Endometrial microvascular endothelial cells (primary cell): ENCODE measurements around the gene ARFIP2. TPM values are rescaled to one million over a fixed set of nuclear protein-coding genes. Genes with fewer than 3 reads are reported as not detected.

Source experiments
- in situ Hi-C: cut with HindIII; loops from 2 replicates; pipeline ENCODE4 v1.10.0; 2017; ENCODE audit warnings: low sequenced_read_pairs, low pct_unique_long_range_greater_than_20kb; ENCODE audit errors: inconsistent ontology term
- total RNA-seq: library from RNA; depleted of rRNA; stranded (reverse); fragments of >200 nt; gene quantifications from one replicate; pipeline ENCODE4 v1.2.3, GENCODE V29; 2015; ENCODE audit errors: inconsistent ontology term

Gene ARFIP2
- total RNA-seq, 1 donor from 2014 or later: 51.8 TPM

- in situ Hi-C loops: no loop called here
Observed at GRCh38 chr11:6456361-6457073, 24.6 kb downstream of the ARFIP2 start.

GRCh38 chr11:6455070-6455469 is 26.1 kb downstream of the ARFIP2 start:
- in situ Hi-C loops: no loop called here

DNA sequence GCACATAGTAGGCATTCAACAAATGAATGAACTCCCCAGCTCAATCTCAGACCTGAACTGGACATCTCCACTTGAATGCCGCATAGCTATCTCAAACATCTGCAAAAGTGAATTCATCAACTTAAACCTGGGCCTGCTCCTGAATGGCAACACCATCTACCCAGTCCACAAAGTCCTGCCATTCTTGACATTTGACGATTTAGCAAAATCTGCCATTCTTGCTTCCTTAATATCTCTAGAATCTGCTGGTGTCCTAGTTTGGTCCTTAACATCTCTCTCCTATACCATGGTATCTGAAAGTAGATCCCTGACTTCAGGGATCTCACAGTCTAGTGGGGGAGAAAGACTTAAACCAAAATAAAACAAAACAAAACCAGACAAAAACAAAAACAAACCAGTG is 28.0 kb downstream of the ARFIP2 start:
- in situ Hi-C loops: no loop called here

GRCh38 chr11:6452219-6452618 is 28.9 kb downstream of the ARFIP2 start:
- in situ Hi-C loops: no loop called here

DNA sequence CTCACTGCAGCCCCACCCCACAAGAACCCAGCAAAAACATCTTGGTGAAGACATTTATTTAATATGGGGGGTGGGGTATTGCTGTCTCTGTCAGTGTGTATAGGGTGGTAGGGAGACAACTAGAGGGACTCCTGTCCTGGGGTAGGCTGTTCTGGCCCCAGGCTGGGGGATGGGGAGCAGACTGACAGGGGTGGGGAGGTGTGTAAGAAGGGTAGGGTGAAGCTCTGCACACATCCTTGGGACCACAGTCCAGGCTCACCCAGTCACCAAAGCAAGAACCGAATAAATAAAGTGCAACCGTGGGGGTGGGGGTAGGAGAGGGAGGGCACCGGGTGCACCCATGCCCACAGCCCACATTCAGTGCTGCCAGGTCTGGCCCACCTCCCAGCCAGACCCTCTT is 32.6 kb downstream of the ARFIP2 start:
- in situ Hi-C loops: no loop called here

DNA sequence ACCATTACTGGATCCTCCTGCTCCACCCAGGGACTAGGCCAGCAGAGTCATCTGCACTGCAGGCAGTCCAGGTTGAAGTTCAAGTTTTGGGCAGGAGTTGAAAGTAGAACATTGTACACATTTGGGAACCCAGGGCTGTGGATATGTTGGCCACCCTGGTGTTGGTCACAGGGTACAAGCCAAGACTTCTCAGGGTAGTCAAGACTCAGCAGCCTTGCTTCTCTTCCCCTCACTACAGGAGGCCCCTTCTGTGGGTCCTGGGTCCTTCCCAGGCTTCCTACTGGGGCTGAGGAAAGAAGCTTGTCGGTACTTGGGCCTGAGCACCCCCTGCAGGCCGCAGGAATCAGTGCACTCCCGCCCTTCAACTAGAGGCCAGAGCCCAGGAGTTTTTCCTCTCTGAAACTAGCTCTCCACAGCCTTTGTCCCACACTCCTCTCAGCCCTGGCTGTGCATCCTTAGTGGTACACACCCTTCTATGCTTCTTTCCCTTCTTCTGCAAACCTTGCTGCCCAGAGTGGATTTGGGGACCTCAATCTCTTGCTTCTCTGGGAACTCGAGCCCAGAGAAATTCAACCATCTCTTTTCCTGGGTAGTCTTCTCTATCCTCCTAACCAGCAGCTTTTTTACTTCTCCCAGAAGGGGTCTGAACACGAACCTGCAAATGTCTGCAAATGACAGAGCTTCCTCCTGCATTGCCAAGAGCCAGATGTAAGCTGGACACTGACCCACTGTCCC is 37.7 kb downstream of the ARFIP2 start:
- in situ Hi-C loops: loop anchor here (5.0 kb wide), 1 partner anchor 44 kb away; no protein-coding TSS in a partner anchor

- in situ Hi-C loops: loop anchor here (5.0 kb wide), 1 partner anchor 45 kb away; no protein-coding TSS in a partner anchor
Observed at GRCh38 chr11:6442441-6442840, 38.7 kb downstream of the ARFIP2 start.

DNA sequence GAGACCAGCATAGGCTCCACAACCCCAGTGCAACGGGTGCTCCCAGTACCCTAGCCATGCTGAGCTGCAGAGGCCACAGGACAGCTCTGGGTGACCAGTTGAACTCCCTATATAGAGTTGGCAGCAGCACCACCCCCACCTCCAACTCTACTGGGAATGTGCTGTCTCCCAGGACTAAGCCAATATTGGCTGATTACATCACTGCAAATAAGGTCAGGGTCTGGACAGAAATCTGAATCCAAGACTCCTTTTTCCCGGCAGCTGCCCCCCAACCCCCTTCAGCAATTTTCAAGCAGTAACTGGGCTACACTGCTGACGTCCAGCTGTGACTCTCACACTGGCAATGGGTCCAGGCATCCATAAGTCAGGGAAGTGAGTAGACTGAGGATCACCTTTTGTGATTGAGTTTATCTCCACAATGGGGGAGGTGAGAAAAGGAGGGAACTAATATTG is 40.2 kb downstream of the ARFIP2 start, which contains the start of gene HPX:
Gene HPX (minus strand): TSS at position 82 of the 453 bp plus-strand sequence. CDS start 24 bp downstream, at position 58.
- in situ Hi-C loops: loop anchor here (5.0 kb wide), 1 partner anchor 46 kb away; no protein-coding TSS in a partner anchor

DNA sequence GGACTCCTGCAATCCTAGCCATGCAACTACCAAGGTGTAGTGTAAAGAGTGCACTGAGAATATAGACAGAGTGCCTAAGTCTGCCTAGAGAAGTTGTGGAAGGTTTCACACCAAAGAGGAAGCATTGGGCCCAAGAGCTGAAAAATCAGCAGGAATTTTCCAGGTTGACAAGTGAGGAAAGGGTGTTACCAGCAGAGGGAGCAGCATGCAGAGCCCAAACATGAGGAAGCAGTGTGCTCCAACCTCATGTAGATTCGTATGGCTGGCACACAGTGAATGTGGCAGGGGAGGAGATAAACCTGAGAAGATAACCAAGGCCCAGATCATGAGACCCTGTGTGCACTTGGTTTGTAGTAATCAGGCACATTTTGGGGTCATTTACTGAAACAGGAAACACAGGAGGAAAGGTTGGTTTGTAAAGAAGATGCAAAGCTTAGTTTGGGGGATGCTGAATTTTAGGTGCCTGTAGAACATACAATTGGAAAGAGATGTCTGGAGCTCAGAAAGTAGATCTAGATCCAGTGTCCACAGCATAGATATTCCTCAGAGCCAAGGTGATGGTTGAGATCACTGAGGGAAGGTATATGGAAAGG is 42.1 kb downstream of the ARFIP2 start:
- in situ Hi-C loops: no loop called here

GRCh38 chr11:6437993-6438392 is 43.1 kb downstream of the ARFIP2 start:
- in situ Hi-C loops: no loop called here

DNA sequence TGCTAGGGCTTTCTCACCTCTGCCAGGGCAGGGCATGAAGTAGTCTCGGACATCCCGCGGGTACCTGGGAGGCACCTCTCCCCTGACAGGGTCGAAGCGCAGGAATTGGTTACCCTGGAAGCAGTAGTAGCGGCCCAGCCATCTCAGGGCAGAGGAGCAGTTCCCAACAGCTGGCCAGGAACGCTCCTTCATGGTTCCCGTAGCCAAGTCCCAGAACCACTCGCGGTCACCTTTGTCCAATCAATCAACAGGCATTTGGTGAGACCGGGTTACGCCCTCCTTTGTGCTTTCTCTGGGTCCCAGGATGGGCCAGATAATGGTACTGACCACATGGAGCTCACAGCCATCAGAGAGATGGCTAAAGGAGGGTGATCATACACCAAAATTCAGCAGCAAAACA is 43.7 kb downstream of the ARFIP2 start:
- in situ Hi-C loops: no loop called here

DNA sequence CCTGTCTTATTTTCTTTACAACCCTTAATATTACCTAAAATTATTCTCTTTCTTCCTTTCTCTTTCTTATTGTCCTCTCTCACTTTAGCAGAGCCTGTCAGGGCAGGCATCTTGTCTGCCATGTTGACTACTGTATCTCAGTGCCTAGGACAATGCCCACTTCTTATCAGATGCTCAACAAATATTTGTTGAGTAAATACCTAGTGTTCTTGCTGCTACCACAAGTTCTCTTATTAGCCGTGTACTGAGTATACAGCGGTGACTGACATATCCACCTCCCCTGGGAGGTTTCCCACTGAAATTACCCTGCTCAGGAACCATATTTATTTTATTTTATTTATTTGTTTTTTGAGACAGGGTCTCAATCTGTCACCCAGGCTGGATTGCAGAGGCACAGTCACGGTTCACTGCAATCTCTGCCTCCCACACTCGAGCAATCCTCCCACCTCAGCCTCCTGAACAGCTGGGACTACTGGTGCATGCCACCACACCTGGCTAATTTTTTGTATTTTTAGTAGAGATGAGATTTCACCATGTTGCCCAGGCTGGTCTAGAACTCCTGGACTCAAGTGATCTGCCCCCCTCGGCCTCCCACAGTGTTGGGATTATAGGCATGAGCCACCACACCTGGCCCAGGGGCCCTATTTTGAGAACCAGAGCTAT is 47.0 kb downstream of the ARFIP2 start:
- in situ Hi-C loops: no loop called here

- in situ Hi-C loops: no loop called here
Observed at GRCh38 chr11:6431861-6432260, 49.3 kb downstream of the ARFIP2 start.

GRCh38 chr11:6427516-6427915 is 53.6 kb downstream of the ARFIP2 start:
- in situ Hi-C loops: no loop called here

Other genes with a start within 250 kb of the ARFIP2 start
- gene FHIP1B, start 246.7 kb downstream of the ARFIP2 start, total RNA-seq: 12.5 TPM
- gene CNGA4, start 242.2 kb downstream of the ARFIP2 start, total RNA-seq: not detected
- gene CCKBR, start 221.5 kb downstream of the ARFIP2 start, total RNA-seq: not detected
- gene CAVIN3, start 160.8 kb downstream of the ARFIP2 start, total RNA-seq: 369 TPM
- gene SMPD1, start 90.9 kb downstream of the ARFIP2 start, total RNA-seq: 83.9 TPM
- 52.8 TPM for gene APBB1, start 62.2 kb downstream of the ARFIP2 start, total RNA-seq
- not detected for gene HPX, start 40.3 kb downstream of the ARFIP2 start, total RNA-seq
- gene TRIM3, start 7.4 kb downstream of the ARFIP2 start, total RNA-seq: 60.0 TPM
- 24.4 TPM for gene TIMM10B, start 170 bp upstream of the ARFIP2 start, total RNA-seq
- gene DNHD1, start 15.9 kb upstream of the ARFIP2 start, total RNA-seq: 2.2 TPM
- gene RRP8, start 122.3 kb upstream of the ARFIP2 start, total RNA-seq: 35.8 TPM
- gene ILK, start 122.4 kb upstream of the ARFIP2 start, total RNA-seq: 247 TPM
- 41.9 TPM for gene TAF10, start 130.9 kb upstream of the ARFIP2 start, total RNA-seq
- 100.0 TPM for gene TPP1, start 138.1 kb upstream of the ARFIP2 start, total RNA-seq
- 48.7 TPM for gene DCHS1, start 174.5 kb upstream of the ARFIP2 start, total RNA-seq
- 114 TPM for gene MRPL17, start 202.0 kb upstream of the ARFIP2 start, total RNA-seq